Progenitor cell of endocrine pancreas (in vitro differentiated cells): ENCODE results near the gene LAMA3. TPM values are rescaled to one million over a fixed set of nuclear protein-coding genes. Genes with fewer than 3 reads are reported as not detected.
A peak's percentile ranks its signal among the peaks of the same experiment; 100 is the strongest.

Source experiments
- DNase-seq: peaks from one replicate; pipeline ENCODE4 v3.0.0; 2021; ENCODE audit warnings: low spot score; ENCODE audit not compliant: unreplicated experiment
- H3K27ac Mint-ChIP-seq: 2 replicates; pipeline ENCODE4 v1.8.0; 2021; ENCODE audit warnings: mild to moderate bottlenecking, moderate library complexity, mixed read lengths
- H3K27me3 Mint-ChIP-seq: 2 replicates; pipeline ENCODE4 v1.8.0; 2021; ENCODE audit warnings: mixed read lengths
- H3K36me3 Mint-ChIP-seq: 2 replicates; pipeline ENCODE4 v1.8.0; 2022; ENCODE audit warnings: mixed read lengths; ENCODE audit not compliant: insufficient read depth
- H3K4me1 Mint-ChIP-seq: 2 replicates; pipeline ENCODE4 v1.8.0; 2021; ENCODE audit warnings: low read depth, mixed read lengths
- H3K4me3 Mint-ChIP-seq: 2 replicates; pipeline ENCODE4 v1.8.0; 2021; ENCODE audit warnings: low read depth, mild to moderate bottlenecking, moderate library complexity, mixed read lengths
- H3K9me3 Mint-ChIP-seq: 2 replicates; pipeline ENCODE4 v1.8.0; 2021; ENCODE audit warnings: low read depth, mixed read lengths
- total RNA-seq: library from RNA; stranded (reverse); gene quantifications from 2 replicates; pipeline ENCODE4 v1.2.1, GENCODE V29; 2021
- TF ChIP-seq, protein P1 (sequence below): fragments of 200-600 bp; sonication (generic); IDR thresholded peaks from one replicate; pipeline ENCODE4 v1.5.0; 2021; ENCODE audit warnings: antibody characterized with exemption, mild to moderate bottlenecking; ENCODE audit not compliant: unreplicated experiment

Gene LAMA3
- total RNA-seq, 1 donor from 2014 or later = 0.84 TPM

DNA sequence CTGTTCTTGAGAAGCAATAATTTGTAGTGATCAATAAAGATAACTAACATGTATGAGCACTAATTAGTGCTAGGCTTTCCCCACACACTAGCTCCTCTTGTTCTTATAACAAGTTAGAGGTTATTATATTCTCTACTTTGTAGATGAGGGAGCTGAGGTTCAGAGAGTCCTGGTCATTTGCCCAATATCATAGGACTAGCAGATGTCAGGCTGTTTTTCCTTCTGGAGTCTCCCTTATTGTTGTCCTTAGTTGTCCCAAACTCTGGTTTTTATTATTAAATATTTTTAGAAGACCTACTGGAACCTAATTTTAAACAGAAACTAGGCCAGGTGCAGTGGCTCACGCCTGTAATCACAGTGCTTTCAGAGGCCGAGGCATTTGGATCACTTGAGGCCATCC is 308.8 kb downstream of the LAMA3 start:
- TF ChIP-seq, protein P1, sequence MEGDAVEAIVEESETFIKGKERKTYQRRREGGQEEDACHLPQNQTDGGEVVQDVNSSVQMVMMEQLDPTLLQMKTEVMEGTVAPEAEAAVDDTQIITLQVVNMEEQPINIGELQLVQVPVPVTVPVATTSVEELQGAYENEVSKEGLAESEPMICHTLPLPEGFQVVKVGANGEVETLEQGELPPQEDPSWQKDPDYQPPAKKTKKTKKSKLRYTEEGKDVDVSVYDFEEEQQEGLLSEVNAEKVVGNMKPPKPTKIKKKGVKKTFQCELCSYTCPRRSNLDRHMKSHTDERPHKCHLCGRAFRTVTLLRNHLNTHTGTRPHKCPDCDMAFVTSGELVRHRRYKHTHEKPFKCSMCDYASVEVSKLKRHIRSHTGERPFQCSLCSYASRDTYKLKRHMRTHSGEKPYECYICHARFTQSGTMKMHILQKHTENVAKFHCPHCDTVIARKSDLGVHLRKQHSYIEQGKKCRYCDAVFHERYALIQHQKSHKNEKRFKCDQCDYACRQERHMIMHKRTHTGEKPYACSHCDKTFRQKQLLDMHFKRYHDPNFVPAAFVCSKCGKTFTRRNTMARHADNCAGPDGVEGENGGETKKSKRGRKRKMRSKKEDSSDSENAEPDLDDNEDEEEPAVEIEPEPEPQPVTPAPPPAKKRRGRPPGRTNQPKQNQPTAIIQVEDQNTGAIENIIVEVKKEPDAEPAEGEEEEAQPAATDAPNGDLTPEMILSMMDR = no peak
- no peak overlapping the region for H3K4me3 Mint-ChIP-seq
- DNase-seq = no peak
- no peaks in the 10 kb centered on the region for H3K36me3 Mint-ChIP-seq
- no peak overlapping the region for H3K27ac Mint-ChIP-seq
- H3K9me3 Mint-ChIP-seq = no peaks in the 10 kb centered on the region
- no peaks in the 10 kb centered on the region for H3K27me3 Mint-ChIP-seq
- H3K4me1 Mint-ChIP-seq = peaks cover 9% of the 10 kb centered on the region

DNA sequence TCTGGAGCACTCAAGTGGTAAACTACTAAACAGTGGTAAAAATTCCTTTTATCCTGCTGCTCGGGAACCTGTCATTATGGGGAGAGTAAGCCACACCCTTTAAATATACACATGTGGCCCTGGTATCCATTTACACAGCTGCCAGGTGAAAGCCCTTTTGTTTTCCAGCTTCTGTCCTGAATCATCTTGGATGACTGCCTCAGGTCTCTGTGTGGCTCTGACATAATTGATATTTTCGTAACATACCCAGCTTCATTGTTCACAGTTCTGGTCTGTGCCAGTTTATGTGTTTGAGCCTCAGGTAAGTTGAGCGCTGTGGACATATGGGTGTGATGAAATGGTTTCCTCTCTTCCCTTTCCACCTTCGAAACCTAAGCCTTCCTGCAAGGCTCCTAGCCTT is 309.6 kb downstream of the LAMA3 start:
- Mint-ChIP-seq H3K4me1 (peaks cover 9% of the 10 kb centered on the region), H3K4me3 (no peak overlapping the region), H3K36me3 (no peaks in the 10 kb centered on the region), H3K27ac (peak overlapping the region; percentile 13), H3K27me3 (no peaks in the 10 kb centered on the region), H3K9me3 (no peaks in the 10 kb centered on the region)
- no peak for DNase-seq
- TF ChIP-seq, protein P1 = no peak

DNA sequence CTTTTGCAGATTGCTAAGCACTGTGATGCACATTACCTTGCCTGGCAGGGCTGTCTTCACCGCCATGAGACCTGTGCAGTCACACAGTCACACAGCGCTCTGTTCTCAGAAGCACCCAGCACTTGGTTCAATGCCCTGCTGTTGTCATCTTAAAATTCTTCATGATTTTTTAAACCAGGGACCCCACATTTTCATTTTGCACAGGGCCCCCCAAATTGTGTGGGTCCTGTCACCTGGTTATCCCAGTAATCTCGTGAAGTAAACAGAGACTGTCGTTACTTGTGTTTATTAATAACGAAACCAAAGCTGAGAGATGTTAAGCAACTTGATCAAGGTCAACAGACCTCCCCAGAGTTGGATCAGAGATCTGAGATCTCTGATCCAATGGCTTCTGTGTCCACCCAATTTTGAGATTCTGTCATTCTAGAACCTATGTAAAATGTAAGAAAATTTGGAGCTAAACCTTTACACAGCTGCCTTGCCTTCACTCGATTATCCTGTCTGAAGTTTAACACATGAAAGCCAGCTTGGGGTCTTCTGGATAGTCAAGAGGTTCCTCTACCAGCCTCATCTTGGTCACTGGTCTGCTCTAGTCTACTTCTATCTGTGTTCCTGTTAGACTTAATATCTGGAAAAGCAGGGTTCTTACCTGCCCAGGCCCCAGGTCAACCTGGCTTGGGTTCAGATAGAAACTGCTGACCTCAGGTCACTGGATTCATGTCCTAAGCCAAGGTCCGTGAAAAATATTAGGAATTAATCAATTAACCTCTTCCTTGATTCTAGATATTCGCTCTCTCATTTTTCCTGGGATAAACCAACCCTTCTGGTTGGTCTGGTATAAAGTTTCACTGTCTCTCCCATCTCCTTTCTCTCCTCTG is 311.6 kb downstream of the LAMA3 start:
- Mint-ChIP-seq H3K4me1 (peaks cover 5% of the 10 kb centered on the region), H3K27ac (no peak overlapping the region), H3K9me3 (no peaks in the 10 kb centered on the region), H3K4me3 (no peak overlapping the region), H3K27me3 (no peaks in the 10 kb centered on the region), H3K36me3 (no peaks in the 10 kb centered on the region)
- TF ChIP-seq, protein P1 = no peak
- no peak for DNase-seq

DNA sequence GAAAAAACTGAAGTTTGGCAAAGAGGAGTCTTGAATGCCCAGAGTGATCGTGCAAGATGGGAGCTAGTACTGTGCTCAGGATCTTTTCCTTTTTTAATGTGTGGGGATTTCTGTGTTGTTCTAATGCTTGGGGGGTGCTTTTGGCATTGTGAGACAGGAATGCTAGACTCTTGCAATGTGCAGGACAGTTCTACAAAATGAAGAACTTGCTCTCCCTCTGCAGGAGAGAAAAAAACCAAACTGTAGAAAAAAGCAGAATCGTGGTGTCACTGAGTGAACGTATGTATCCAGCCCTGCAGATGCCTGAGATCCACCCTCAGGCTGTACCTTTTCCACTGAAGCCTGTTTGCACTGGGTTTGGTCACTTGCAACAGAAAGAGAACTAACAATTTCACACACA is 313.2 kb downstream of the LAMA3 start:
- peaks cover 5% of the 10 kb centered on the region for H3K4me1 Mint-ChIP-seq
- TF ChIP-seq, protein P1 = no peak
- no peaks in the 10 kb centered on the region for H3K9me3 Mint-ChIP-seq
- no peaks in the 10 kb centered on the region for H3K27me3 Mint-ChIP-seq
- H3K36me3 Mint-ChIP-seq = no peaks in the 10 kb centered on the region
- H3K4me3 Mint-ChIP-seq = no peak overlapping the region
- no peak overlapping the region for H3K27ac Mint-ChIP-seq
- DNase-seq = no peak

DNA sequence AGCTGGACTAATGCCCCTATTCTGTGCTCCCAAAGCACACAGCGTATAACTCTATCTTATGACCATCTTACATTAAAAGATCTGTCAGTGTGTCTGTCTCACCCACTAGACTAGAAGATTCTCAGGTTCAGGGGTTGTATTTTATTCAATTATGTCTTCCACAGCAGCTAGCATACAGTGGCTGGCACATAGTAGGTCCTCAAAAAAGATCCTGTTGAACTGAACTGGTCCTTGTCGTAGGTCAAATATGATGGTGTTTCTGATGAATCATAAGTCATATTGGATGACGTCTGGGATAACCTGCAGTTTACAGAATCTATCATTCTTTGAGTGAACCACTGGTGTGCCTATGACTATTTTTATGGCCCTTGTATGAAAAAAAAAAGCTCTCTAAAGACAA is 314.0 kb downstream of the LAMA3 start:
- H3K36me3 Mint-ChIP-seq = no peaks in the 10 kb centered on the region
- TF ChIP-seq, protein P1 = no peak
- H3K27ac Mint-ChIP-seq = no peak overlapping the region
- peaks cover 5% of the 10 kb centered on the region for H3K4me1 Mint-ChIP-seq
- H3K9me3 Mint-ChIP-seq = no peaks in the 10 kb centered on the region
- no peaks in the 10 kb centered on the region for H3K27me3 Mint-ChIP-seq
- no peak overlapping the region for H3K4me3 Mint-ChIP-seq
- DNase-seq = no peak
